ENCODE measurements around the gene ONECUT3.
A peak's percentile ranks its signal among the peaks of the same experiment; 100 is the strongest.

The ONECUT3 gene

DNA sequence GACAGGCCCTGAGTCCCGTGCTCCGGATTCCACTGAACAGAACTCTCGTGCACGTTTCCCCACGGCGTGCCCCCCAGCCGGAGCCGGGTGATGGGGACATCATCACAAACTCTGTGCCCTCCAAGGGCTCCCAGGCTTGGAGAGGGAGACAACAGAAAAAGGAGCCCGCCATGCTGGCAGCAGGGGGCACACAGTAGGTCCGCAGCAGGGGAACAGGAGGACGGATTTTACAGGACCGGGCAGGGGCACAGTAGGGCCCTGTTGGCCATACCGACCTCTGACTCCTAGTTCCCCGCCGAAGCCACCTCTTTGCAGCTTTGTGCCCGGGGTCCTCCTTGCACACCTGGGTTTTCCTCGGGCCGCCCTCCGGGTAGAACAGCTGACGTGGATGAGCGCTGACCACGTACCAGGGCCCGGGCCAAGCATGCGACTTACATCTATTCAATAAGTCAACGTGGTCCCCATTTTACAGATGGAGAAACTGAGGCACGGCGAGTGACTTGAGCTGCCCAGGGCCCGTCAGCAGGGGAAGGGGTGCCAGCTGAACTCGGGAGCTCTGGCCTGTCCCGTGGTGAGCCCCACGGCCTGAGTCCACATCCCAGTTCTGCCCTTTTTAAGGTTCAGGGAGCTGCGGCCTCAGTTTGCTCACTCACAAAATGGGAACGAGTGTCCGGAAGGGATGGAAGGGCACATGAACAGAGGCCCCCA, 10.2 kb upstream of the ONECUT3 start:
- no peak for DNase-seq

DNA sequence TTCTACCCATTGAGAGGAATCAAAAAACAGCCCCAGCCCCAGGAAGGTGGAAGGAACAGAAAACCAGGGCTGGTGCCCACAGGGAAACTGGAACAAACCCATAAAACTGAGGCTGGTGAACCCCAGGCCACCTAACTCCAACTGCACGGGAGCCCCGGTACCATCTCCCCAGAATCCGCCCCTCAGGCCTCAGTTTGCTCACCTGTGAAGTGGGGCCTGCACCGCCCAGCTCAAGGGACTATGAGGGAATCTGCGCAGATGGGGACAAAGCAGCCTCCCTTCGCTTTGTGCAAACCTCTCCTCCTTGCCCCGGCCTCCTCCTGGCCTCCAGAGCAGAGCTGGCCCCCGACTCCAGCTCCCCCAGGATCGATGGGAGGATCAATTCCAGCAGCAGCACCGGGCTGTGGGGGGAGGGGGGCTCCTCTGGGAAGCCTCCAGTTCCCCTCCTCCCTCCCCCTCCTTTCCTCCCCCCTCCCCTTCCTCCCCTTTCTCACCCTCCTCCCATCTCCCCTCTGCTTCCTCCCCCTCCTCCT, 9.1 kb upstream of the ONECUT3 start:
- DNase-seq, result no peak

DNA sequence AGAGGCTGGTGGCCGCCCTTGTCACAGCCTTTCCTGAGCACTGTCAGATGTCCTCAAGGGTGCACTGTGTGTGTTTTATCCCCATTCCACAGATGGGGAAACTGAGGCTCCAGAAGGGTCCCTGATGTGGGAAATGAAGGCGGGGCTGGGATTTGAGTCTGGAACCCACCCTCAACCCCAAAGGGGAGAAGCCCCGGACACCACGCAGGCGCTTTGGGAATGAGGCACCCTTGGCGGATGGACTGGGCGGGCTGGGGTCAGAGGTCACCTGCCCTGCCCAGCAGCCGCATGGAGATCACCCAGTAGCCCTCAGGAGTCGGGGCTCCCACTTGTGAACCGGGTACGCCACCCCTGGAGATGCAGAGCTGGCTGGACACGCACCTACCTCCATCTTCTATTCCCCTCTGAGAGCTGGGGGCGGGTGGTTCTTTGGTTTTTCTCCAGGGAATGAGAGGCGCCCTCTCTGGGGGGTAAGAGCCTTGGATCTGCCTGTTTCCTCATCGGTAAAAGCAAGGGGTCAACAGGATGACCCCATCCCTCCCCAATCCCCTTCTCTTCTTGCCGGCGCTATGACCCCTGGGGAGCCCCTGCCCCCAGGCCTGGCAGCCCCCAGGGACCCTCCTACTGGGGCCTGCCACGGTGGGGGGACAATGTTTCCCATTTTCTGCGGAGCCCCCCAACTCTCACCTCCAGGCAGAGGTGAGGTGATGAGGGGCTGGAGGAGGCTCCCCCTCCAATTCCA, 8.3 kb upstream of the ONECUT3 start:
- DNase-seq, result no peak

DNA sequence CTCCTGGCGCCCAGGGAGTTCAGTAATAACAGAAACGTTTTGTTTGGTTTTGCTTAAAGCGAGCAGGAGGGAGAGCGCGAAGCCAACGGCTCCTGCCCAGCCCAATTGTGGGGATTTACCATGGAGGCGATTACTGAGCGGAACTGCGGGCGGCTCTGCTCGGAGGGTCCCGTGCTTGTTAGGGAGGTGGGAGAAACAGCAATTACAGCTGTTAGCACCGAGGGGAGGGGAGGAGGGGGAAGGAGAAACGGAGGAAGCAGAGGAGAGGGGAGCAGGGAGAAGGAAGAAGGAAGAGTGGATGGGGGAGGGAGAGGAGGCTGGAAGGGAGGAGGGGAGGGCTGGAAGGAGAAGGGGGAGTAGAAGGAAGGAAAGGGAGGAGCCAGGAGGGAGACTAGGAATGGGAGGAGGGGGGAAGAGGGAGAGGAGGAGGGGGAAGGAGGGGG, 7.7 kb upstream of the ONECUT3 start:
- DNase-seq, result no peak

DNA sequence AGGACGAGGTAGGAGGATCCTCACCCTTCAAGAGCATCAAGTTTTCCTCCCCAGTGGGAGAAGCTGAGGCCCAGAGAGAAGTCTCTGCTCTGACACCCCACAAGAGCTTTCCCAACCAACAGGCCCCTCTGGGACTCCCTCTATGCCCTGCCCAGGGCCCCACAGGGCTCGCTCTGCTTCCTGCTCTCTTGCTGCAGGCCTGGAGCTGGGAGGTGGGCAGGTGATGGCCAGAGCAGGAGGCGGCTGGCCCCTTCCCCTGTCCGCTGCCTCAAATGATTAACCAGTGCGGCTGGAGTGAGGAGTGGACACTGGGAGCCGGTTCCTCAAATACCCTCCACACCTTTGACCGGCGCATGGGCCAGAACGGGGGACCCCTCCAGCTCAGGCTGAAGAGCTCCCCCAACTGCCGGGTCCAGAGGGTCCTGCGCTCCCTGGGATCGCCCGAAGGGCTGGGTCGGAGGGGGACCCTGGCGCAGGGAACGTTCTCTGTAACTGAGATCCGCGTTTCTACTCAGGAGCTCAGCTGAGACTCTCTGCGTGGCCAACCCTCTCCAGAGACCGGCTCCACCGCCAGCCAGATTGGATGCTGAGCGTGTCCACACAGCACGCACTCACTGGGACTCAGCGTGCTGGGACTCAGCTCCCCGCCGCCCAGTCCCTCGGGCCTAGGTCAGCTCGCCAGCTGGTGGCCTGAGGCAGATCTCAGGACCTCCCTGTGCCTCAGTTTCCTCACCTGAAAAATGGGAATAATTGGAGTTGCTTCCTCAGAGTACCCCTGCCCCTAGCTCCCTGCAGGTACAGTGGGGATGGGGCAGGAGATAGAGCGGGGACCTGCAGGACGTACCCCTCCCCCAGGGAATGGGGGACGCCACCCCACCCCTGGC, 6.7 kb upstream of the ONECUT3 start:
- DNase-seq, result no peak

DNA sequence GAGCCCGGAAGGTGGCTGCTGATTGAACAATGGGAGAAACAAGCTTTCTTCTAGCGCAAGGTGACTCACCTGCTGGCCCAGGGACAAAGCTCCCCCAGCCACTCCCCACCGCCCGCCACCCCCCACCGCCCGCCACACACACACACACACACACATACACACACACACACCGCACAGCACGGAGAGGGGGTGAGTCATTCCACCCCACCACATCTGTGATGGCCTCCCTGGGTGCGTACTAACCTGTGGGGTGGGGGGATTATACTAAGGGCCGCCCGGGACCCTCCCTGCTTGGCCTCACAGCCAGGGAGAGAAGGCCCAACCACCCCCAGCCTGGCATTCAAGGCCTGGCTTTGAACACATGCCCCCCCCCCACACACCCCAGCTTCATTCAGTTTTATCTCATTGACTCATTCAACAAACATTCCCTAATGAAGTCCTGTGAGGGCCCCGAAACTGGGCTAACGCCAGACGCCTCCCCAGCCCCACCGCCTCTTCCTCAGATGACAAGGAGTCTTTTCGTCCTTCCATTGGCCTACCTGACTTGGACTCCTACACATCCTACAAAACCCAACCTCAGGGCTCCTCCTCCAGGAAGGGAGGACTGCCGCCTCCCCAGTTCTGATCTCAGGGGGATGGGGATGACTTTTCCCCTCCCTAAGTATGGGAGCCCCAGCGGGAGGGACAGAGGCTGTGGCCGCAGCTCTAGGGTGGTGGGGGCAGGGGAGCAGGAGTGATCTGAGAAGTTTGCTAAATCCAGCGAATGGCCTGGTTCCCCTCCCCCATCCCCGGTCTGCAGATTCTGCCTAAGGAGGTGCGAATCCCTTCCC, 5.8 kb upstream of the ONECUT3 start:
- peak; percentile 45 for DNase-seq

DNA sequence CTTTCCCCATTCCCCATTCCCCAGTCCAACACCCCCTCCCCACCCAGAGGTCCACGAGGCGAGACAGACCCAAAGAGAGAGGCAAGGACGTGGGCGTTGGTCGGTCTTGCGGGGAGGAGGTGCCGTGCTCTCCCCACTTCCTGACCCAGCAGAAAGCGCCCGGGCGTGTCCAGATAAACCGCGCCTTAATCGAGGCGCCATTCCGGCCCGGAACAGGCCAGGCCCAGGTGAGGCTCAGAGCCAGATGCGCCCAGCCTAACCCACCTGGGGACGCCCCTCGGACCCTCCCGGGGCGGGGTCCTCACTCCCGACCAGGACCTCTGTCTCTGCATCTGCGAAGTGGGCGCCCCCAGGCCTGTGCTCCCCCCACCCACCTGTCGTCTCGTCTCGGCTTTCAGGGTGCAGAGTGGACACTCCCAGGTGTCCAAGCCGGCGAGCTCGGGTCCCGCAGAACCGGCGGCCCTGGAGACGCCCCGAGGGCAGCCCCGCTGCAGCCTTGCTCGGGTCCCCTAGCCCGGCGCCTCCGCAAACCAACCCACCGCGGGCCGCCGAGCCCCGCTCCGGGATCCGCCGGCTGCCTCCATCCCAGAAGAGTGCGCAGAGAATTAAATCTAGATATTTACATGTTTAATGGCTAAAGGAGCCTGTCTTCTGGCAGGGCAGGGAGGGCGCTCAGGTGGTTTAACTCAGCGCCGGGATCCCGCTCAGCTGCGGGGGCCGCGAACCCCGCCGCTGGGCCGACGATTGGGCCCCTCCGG, 5.0 kb upstream of the ONECUT3 start:
- no peak for DNase-seq

DNA sequence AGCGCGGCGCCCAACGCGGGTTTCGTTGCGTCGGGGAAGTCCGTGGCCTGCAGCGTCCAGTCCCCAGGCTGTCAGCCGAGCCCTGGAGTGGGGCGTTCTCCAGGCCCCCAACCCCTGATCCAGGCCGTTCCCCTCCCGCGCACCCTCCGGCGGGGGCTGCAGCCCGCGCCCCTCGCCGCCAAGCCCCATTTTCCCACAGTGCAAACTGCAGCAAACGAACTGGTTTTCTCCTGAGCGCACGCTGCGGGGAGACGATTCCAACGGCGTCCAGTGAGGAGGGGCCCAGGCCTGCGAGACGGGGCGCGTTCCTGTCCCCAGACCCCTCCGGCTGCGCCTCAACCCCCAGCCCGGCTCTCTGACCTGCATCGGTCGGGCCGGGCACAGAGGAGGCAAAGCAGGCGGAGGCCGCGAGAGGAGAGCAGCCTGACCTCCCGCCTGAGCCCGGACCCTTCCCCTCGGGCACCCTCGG, 4.4 kb upstream of the ONECUT3 start:
- DNase-seq, result no peak

DNA sequence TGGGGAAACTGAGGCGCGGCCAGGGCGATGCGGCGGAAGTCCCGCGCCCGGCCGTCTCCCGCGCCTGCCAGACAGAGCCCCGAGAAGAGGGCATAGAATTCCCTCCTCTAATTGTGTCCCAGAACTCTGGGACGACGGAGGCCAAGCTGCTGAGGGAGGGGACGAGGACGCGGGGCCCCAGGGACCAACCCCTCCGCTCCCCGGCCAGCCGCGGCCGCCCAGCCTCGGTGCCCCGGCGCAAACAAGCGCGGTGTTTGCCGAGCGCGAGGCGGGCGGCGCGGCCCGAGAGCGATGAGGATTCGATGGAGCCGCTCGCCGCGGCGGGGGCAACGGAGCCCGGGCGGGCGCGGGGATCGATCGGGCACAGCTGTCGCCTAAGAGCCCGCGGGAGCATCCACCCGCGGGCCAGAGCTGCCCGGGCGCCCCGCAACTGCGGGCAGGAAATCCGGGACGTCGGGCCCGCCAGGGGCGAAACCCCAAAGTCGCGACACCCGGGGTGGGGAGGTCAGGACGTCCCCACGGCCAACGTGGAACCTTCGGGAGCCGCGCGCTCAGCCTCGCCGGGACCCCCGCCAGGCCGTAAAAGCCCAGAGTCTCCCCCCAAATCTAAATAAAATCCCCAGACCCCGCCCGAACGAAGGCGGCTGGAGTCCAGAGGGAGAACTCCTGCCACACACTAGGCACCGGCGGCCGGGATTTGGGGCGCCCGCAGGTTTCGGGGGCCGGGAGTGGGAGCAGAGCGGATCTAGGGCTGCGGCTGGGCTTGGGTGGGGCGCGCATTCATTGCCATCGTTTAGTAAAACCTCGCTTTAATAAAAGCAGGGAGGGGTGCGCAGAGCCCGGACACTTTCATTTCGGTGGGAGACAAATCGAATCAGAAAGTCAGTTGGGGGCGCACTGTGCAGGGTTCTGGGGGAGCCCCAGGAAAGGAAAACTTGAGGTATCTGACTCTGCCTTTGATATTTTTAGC, 3.6 kb upstream of the ONECUT3 start:
- DNase-seq, result no peak

DNA sequence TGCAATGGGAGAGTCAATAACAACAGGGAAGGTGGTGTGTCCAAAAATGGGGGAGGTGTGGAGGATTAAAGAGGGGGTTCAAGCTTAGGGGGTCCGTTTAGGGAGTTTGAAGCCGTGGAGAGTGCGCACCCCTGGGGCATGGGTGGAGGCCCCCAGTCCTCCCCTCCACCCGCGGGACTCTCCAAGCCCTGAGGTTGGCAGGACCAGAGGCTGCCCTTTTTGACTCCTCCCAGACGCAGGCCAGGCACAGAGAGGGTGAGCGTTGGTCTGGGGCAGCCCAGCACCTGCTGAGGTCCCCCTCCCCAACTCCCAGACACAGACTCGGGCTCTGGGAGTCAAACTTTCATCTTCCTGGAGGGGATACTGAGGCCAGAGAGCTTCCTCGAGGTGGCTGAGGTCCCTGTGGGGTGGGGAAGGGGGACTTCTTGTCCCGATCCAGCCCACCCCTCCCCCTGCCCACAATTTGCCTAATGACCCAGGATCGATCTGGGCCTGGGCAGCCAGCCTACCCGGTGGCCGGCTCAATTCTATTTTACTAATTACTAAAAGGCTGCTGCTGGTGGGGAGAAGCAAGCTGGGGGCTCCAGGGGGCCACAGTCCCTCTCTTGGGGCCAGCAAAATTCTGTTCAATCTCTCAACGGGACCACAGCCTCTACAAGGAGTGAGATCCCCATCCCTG, 2.8 kb upstream of the ONECUT3 start:
- DNase-seq, result no peak

DNA sequence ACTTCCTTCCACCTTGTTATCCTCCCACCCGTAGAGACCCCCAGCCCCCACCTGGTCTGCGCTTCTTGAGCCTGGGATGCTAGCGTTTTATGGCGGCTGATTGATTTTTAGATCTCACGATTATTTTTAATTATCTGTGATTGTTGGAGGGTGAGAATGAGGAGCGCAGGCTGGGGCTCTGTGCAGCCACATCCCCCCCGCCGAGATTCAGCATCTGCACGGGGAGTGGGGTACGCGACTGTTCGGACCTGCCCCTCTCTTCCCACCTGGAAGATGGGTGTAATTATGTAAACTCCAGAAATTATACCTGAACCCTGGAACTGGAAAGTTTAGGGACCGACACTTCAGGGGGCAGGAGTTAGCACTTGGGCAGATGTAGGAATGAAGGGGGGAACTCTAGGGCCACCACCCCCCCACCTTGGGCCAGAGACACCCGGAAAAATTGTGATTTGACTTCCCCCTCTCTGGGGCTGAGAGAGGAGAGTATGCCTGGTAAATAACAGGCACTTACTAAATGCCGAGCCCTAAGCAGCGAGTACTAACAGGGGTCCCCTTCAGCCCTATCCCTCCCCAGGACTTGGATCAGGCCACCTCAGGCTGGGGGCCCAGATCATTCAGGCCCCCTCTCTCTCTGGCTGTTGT, 1.8 kb upstream of the ONECUT3 start:
- DNase-seq, result no peak

DNA sequence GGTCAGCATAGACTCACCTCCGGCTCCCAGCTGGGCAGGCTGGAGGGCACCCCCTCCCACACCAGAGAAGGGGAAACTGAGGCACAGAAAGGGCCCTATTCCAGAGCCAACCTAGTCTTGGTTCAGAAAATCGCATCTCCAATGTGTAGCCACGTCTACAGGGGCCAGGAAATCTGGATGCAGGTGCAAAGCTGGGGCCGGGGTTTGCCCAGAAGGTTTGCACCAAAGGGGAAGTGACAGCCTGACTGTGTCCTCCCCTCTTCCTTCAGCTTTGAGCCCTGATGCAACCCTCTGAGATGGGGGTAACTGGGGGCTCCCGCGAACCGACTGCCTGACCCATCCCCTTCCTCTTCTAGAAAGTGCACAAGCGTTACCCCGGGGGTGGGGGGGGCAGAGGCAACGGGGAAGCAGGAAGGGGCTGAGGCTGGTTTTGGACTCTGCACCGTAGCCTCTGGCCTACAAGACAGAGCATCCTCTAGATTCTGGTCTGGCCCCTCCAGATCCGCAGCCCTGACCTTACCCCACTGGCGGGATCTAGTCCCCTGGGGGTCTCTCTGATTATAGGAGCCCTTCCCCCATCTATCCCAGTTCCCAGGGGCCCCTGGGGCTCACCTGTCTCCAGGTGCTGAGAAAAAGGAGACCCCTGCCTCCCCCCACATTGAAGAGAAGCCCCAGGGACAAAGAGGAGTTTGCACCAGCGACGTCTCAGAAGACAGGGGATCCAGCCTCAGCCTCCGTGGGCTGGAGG, 1.1 kb upstream of the ONECUT3 start:
- DNase-seq, result no peak

DNA sequence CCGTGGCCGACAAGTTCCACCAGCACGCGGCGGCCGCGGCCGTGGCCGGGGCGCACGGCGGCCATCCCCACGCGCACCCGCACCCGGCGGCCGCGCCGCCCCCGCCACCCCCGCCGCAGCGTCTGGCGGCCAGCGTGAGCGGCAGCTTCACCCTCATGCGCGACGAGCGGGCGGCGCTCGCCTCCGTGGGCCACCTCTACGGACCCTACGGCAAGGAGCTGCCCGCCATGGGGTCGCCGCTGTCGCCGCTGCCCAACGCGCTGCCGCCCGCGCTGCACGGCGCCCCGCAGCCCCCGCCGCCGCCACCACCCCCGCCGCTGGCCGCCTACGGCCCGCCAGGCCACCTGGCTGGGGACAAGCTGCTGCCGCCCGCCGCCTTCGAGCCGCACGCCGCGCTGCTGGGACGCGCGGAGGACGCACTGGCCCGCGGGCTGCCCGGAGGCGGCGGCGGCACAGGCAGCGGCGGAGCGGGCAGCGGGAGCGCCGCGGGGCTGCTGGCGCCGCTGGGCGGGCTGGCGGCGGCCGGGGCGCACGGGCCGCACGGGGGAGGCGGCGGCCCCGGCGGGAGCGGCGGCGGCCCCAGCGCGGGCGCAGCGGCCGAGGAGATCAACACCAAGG, 821 bp downstream of the ONECUT3 start:
- no peak for DNase-seq

DNA sequence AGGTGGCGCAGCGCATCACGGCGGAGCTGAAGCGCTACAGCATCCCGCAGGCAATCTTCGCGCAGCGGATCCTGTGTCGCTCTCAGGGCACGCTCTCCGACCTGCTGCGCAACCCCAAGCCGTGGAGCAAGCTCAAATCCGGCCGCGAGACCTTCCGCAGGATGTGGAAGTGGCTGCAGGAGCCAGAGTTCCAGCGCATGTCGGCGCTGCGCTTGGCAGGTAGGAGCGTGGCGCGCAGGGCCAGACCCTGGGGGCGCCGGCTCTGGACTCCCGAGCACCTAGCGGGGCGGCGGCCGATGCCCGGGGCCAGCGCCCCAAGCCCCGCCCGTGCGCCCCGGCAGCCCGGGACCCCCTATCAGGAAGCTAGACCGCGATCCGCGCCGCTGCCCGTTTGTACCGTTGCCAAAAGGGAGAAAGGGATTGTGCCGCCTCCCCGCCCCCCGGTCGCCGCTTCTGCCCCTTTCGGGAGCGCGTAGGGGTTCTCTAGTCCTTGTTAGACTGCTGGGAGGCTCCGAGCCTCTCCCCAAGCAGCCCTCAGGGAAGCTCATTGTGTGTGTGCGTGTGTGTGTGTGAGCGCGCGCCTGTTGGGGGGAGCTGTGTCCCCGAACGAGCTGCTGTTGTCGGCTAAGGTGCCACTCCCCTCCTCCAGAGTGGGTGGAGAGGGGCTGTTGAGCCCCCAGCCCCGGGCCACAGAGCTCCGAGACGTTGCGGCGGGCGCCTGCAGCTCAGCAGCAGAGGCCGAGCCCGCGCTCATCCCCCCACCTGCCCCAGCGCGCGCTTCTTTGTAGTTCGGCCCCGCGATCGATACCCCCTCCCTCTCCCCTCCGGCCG, 1.5 kb downstream of the ONECUT3 start:
- no peak for DNase-seq

DNA sequence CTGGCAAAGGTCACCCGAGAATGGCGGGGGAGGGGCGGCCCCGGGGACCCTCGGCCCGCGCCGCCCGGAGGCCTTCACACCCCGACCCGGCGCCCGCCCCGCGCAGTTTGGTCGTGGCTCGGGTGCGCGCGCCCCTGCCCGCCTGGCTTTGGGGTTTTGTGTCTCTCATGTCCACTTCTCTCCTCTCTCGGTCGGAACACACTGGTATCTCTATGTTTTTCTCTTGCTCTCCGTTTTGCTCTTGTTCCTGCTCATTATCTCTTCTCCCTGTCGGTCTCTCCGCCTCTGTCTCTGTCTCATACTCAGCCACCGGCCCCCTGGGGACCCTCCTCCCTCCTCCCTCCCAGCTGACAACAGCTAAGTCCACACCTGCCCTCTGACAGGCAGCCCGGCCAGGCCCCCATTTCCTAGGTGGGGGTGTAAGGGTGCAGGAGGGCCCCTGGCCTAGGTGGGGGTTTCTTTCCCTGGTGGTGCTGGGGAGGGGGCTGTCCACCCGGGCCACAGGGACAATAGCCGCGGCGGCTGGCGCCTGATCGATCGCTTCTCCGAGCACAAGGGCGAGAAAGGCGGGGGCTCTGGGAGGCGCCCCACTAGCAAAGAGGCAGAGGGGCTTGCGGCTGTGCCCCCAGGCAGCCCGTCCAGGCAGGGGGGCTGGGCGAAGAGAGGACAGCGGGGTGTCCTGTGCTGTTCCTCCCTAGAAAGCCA, 2.3 kb downstream of the ONECUT3 start:
- DNase-seq, result no peak

DNA sequence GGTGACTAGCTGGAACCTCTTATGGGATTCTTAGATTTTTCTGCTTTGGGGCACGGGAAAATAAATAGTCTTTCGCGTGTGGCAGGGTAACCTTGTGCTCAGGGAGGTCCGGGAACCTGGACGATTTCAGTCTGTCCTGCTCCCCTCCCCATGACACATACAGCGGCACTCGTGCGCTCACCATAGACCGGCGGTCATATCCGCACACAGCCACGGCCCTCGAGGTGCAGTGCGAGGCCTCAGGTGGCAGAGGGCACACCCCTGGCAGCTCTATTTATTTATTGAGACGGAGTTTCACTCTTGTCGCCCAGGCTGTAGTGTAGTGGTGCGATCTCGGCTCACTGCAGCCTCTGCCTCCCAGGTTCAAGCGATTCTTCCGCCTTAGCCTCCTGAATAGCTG, 3.0 kb downstream of the ONECUT3 start:
- no peak for DNase-seq

Measured in activated CD4-positive, alpha-beta T cell treated with anti-CD3 and anti-CD28 coated beads for 48 hours (primary cell).